AG04449 (cell line): ENCODE results near the gene BACH2.

Source experiments
- CTCF ChIA-PET: fragments of 350-600 bp; formaldehyde crosslinking; extraction: SDS; loops from one replicate; lab custom pipeline; 2021; ENCODE audit warnings: antibody characterized with exemption; lab: Yijun Ruan, JAX
- POLR2A ChIA-PET: fragments of 400-600, 350-600 bp; formaldehyde crosslinking; extraction: SDS; loops from one replicate; lab custom pipeline; 2020; ENCODE audit warnings: antibody characterized with exemption, inconsistent platforms; lab: Yijun Ruan, JAX
- DNase-seq: peaks from one replicate; pipeline ENCODE4 v3.0.0-alpha.2; 2010; ENCODE audit warnings: low read depth, low spot score
- H3K4me3 ChIP-seq: 2 replicates; pipeline ENCODE4 v1.5.1; 2011; ENCODE audit warnings: low read depth, mild to moderate bottlenecking, control low read depth, low read length
- CTCF ChIP-seq: IDR thresholded peaks from one replicate; pipeline ENCODE4 v1.5.1; 2011; ENCODE audit warnings: mild to moderate bottlenecking, moderate library complexity, low read length, control low read depth, inconsistent platforms; ENCODE audit not compliant: insufficient read depth; ENCODE audit errors: missing control alignments

Gene BACH2

GRCh38 chr6:90294008-90294511 lies 2.6 kb downstream of the BACH2 start:
- no peak for DNase-seq
- TF ChIP-seq CTCF, result no peak
- POLR2A ChIA-PET, result interaction anchor here (0.6 kb wide), 1 partner anchor 68 kb away, joined by 3 read pairs; no protein-coding TSS in a partner anchor
- no peak overlapping the region for H3K4me3 ChIP-seq
- CTCF ChIA-PET, result interaction anchor here (1.2 kb wide), 1 partner anchor 353 kb away, joined by 3 read pairs; no protein-coding TSS in a partner anchor

DNA sequence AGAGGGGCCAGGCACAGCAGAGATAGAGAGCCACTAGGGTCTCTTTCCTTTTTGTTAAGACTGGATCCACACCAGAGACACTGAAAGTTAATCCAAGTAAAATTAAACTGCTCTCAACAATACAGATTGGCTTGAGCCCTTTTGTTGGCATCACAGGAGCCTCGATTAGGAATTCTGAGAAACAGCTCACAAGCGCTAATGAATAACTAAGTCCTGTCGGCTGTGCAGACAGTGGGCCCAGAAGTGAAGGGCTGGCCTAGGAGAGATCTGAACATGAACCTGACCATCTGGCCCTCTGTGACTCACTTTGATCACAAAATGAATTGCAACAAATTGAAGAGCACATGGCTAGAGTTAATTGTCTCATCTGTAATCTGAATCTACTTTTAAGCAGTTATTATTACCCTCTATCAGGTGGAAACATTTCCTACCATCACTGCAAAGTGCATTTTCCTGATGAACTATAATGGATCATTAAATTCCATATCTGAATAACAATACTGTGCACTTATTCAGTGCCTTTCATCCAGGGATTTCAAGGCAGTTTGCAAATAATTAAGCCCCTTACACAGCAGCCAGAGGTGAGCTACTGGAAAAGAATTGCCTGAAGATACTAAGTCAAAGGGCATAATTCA lies 3.2 kb downstream of the BACH2 start:
- CTCF ChIA-PET, result interaction anchor here (1.1 to 1.3 kb wide), 4 partner anchors 9 to 353 kb away, joined by 3 read pairs; no protein-coding TSS in a partner anchor
- POLR2A ChIA-PET, result no interaction called here
- no peak for DNase-seq

DNA sequence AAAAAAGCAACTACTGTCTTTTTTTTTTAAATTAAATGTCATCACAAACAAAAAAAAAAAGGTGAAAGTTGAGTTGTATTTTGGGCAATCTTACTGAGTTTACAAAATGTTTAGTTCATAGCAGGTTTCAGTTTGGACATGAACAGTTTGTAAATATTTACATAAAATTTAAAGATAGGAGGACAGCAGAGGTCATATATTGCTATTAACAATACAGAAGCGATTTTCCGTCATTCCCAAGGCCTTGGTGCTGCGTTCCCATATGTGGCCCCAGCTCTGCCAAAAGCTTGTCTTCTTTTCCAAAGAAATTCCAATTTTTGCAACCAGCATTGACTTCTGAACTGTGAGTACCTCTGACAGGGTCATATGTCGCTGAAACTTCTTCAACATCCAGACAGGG lies 5.1 kb downstream of the BACH2 start:
- DNase-seq, result no peak
- POLR2A ChIA-PET, result interaction anchor here (1.2 kb wide), 1 partner anchor 73 kb away, joined by 3 read pairs; no protein-coding TSS in a partner anchor
- no peak overlapping the region for H3K4me3 ChIP-seq
- TF ChIP-seq CTCF, result no peak
- CTCF ChIA-PET, result interaction anchor here (1.1 kb wide), 1 partner anchor 101 kb away, joined by 5 read pairs; no protein-coding TSS in a partner anchor

More for the DNA sequence above, 3.2 kb downstream of the BACH2 start:
- TF ChIP-seq CTCF, result no peak
- no peak overlapping the region for H3K4me3 ChIP-seq

- H3K4me3 ChIP-seq, result no peak overlapping the region
- no peak for TF ChIP-seq CTCF
- ChIA-PET CTCF (interaction anchor here (0.8 to 1.5 kb wide), 4 partner anchors 16 to 320 kb away, joined by 3 to 5 read pairs (median 4); no protein-coding TSS in a partner anchor), POLR2A (interaction anchor here (1.2 kb wide), 1 partner anchor 73 kb away, joined by 3 read pairs; no protein-coding TSS in a partner anchor)
- no peak for DNase-seq
Observed at GRCh38 chr6:90290811-90291420, 5.7 kb downstream of the BACH2 start.

DNA sequence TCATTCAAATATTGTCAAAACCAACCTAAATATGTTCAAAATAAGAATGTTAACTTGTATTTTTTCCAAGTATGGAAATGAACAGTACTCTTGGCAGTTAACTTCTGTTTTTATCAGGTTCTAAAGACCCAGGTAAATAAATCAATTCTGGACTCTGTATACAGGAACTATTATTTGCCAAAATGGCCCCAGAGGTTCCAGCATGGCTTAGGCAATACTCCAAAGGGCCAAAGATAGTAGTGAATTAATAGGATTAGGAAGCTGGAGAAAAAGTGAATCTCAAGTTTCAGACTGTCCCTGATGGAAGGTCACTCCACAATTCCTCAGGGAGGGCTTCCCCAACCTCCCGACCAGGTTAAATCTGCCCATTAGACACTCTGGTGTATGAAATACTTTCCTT lies 6.7 kb downstream of the BACH2 start:
- H3K4me3 ChIP-seq, result no peak overlapping the region
- DNase-seq, result no peak
- ChIA-PET CTCF (interaction anchor here (0.7 to 1.5 kb wide), 3 partner anchors 103 to 349 kb away, joined by 3 to 4 read pairs (median 3); no protein-coding TSS in a partner anchor), POLR2A (no interaction called here)
- TF ChIP-seq CTCF, result no peak

DNA sequence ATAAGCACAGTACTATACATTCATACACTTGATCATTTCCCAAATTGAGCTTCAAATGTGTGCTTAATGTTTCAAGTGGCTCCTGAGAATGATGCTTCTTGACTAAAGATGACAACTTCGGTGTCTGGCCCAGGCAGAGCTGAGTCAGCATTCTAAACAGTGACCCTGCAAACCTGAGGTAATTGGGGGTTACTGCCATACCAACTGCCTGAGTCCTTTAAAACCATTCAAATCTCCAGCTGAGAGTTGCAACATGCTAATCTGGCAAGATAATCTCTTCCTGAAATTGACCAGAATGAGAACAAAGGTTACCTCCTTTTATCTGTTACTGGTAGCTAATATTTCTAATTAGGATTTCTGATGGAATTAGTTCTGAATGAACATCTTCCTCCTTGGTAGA lies 8.2 kb downstream of the BACH2 start:
- TF ChIP-seq CTCF, result no peak
- ChIA-PET POLR2A (no interaction called here), CTCF (interaction anchor here (0.7 to 1.4 kb wide), 2 partner anchors 105 to 188 kb away, joined by 3 to 4 read pairs; no protein-coding TSS in a partner anchor)
- no peak for DNase-seq
- H3K4me3 ChIP-seq, result no peak overlapping the region
